HepG2 (cell line): Measurements from ENCODE around the gene TNS1. TPM values are rescaled to one million over a fixed set of nuclear protein-coding genes. Genes with fewer than 3 reads are reported as not detected.

Source experiments
- CSRNP1 ChIP-seq: sonication (generic); formaldehyde crosslinking; IDR thresholded peaks from 2 replicates; pipeline ENCODE4 v1.8.1; 2023; ENCODE audit warnings: mild to moderate bottlenecking, missing genetic modification reagents
- HNF1B ChIP-seq: sonication (generic); formaldehyde crosslinking; IDR thresholded peaks from 2 replicates; pipeline ENCODE4 v1.5.1; 2020; ENCODE audit warnings: mild to moderate bottlenecking, moderate library complexity, missing genetic modification reagents
- HOMEZ ChIP-seq: IDR thresholded peaks from 2 replicates; pipeline ENCODE4 v1.6.1; 2016; ENCODE audit warnings: low read depth
- LBX2 ChIP-seq: sonication (generic); formaldehyde crosslinking; IDR thresholded peaks from 2 replicates; pipeline ENCODE4 v1.5.0; 2020; ENCODE audit warnings: missing genetic modification reagents, mild to moderate bottlenecking, borderline replicate concordance
- MLXIP ChIP-seq: sonication (generic); formaldehyde crosslinking; IDR thresholded peaks from 2 replicates; pipeline ENCODE4 v1.9.0; 2021; ENCODE audit warnings: missing genetic modification reagents, borderline replicate concordance
- PAXIP1 ChIP-seq: sonication (generic); formaldehyde crosslinking; conservative IDR thresholded peaks from 2 replicates; pipeline ENCODE4 v1.4.0; 2020; ENCODE audit warnings: mild to moderate bottlenecking, missing genetic modification reagents, moderate library complexity
- RAD21 ChIP-seq: fragments of 450-650 bp; formaldehyde crosslinking; IDR thresholded peaks from 2 replicates; pipeline ENCODE4 v1.5.0; 2020; ENCODE audit warnings: mild to moderate bottlenecking
- RAD51 ChIP-seq: fragments of 450-650 bp; IDR thresholded peaks from 2 replicates; pipeline ENCODE4 v1.6.1; 2016; ENCODE audit warnings: borderline replicate concordance
- SCMH1 ChIP-seq: sonication (generic); formaldehyde crosslinking; IDR thresholded peaks from 2 replicates; pipeline ENCODE4 v1.9.0; 2021; ENCODE audit warnings: missing genetic modification reagents, mild to moderate bottlenecking, borderline replicate concordance
- ZBTB38 ChIP-seq: sonication (generic); formaldehyde crosslinking; IDR thresholded peaks from 2 replicates; pipeline ENCODE4 v1.5.1; 2020; ENCODE audit warnings: mild to moderate bottlenecking, missing genetic modification reagents
- ZNF337 ChIP-seq: sonication (generic); formaldehyde crosslinking; IDR thresholded peaks from 2 replicates; pipeline ENCODE4 v1.5.1; 2020; ENCODE audit warnings: missing genetic modification reagents, low read depth, mild to moderate bottlenecking, borderline replicate concordance
- ZNF710 ChIP-seq: sonication (generic); formaldehyde crosslinking; IDR thresholded peaks from 2 replicates; pipeline ENCODE4 v1.5.0; 2020; ENCODE audit warnings: mild to moderate bottlenecking, missing genetic modification reagents, borderline replicate concordance
- polyA plus RNA-seq, 8 experiments: library from polyadenylated mRNA; depleted of rRNA in 3 of 8; stranded (reverse) in 7 of 8; unstranded in 1 of 8; fragments of >200 nt; fragmentation: Illumina TruSeq in 4 of 8; extraction: Trizol in 4 of 8; gene quantifications; 2 replicates each; pipeline versions ENCODE4 v1.2.1 to v1.2.3, GENCODE V29; 2011 to 2016; ENCODE audit warnings: low read depth in 4 of 8, missing spikeins in 1 of 8, mixed read lengths in 1 of 8; ENCODE audit not compliant: insufficient read depth in 1 of 8
- total RNA-seq, 5 experiments: library from RNA; depleted of rRNA; stranded (reverse); fragments of >200 nt; fragmentation: Illumina TruSeq; extraction: Trizol; gene quantifications; 2 replicates each; pipeline ENCODE4 v1.2.3, GENCODE V29; 2016; ENCODE audit warnings: low read depth in 1 of 5

The TNS1 gene
- total and polyA plus RNA-seq, 2 of the 13 experiments (the other 11 are each of a cell fraction or from before 2014, with no cell fraction given) = 1.9 to 118 TPM

- TF ChIP-seq PAXIP1 (CRISPR knock-in tag) (peak; percentile 26; the same call in 1 of the 2 replicates), LBX2 (CRISPR knock-in tag) (no peak), SCMH1 (no peak), RAD51 (no peak), HOMEZ (CRISPR knock-in tag) (no peak), ZNF710 (CRISPR knock-in tag) (0 out of 2 replicates have a peak, but pooled peaks have one; percentile 26), ZBTB38 (CRISPR knock-in tag) (peak; percentile 34; the same call in 1 of the 2 replicates), CSRNP1 (peak; percentile 46; the same call in 1 of the 2 replicates), ZNF337 (no peak), HNF1B (CRISPR knock-in tag) (peak; percentile 56), MLXIP (CRISPR knock-in tag) (no peak), RAD21 (CRISPR knock-in tag) (peak; percentile 74)
These were observed 80.4 kb downstream of the TNS1 start (continued) for GRCh38 chr2:217922101-217923006.
